NCI-H524 (cell line): ENCODE results near the gene RABL2B.
"Not testable (repeated sequence)": the region's sequence is repeated elsewhere in the genome, so short reads cannot be mapped to it uniquely, and the experiment has no call there.

Source experiments
- DNase-seq, 2 experiments: peaks; one replicate each; lab custom pipeline; 2025; lab: John Stamatoyannopoulos, UW

The RABL2B gene

DNA sequence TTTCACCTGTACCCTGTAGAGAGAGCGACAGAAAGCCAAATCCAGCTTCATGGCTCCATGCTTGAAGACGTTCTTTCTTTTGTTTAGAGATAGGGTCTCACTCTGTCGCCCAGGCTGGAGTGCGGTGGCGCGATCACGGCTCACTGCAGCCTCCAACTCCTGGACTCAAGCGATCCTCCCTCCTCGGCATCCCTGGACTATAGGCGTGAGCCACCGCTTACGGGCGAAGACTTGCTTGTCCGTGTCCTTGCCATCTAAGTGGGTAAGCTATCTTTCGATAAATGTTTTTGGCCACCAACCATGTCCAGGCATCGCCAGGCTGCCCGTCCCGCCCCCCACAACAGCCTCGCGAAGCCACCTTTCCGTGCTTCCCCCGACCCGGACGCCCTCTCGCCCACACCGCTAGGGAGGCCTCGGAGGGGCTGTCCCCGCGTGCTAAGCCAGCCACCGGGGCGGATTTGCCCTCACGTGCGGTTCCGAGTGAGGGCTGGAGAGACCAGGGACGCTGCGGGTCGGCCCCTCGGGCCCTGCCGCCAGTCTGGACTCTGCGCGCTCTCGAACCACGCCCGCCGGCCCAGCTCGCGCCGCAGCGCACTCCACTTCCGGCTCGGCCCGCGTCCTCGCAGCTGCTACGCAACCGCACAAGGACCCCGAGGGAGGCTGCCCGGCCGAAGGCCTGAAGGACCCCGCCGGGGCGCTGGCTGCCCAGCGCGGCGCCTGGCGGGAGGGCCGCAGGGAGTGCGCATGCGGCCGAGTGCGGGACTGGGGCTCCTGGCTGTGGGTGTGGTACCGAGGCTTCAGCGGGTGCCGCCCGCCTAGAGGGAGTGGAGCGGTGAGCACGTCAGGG is at the start of gene RABL2B:
TSS of gene RABL2B (minus strand) at position 604 of the 847 bp plus-strand sequence. CDS start 1,342 bp downstream, outside the sequence.
- peak; percentile 51 to 87 for DNase-seq

DNA sequence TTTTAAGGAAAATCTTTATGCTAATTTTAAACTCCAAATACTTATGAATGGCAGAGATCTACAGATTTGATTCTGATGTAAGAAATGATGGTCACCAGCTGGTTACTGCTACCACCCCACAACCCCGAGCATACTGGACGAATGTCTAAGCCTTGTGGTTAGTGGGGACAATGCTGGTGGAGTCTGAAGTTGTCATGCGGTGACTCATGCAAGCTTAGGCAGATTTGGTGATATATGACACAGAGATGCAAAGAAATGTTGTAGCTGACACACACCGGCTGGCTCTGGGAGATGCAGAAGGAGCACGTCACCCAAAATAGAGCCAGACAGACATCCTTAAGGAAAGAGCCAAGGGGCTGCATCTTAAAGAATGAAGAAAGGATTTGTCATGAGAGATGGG is 3.5 kb upstream of the RABL2B start:
- DNase-seq: not testable (repeated sequence)

DNA sequence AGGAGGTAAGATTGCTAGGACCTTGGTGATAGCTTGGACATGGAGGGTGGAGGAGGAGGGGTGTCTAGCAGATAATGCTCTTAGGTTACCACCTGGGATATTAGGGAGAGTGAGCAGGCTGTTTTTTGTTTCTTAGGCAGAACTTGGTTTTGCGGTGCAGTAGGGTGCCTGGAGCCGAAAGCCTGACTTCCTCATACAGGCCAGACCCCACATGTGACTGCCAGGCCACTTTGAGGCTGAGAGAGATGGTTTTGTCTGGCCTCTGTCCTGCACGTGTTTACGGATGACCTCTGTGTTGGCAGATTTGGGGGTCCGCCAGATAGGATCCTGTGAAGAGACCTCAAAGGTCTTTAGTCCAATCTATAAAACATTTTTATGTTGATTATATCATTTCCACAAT is 1.9 kb upstream of the RABL2B start:
- not testable (repeated sequence) for DNase-seq

GRCh38 chr22:50783880-50784276 is 442 bp upstream of the RABL2B start:
- DNase-seq: not testable (repeated sequence)

DNA sequence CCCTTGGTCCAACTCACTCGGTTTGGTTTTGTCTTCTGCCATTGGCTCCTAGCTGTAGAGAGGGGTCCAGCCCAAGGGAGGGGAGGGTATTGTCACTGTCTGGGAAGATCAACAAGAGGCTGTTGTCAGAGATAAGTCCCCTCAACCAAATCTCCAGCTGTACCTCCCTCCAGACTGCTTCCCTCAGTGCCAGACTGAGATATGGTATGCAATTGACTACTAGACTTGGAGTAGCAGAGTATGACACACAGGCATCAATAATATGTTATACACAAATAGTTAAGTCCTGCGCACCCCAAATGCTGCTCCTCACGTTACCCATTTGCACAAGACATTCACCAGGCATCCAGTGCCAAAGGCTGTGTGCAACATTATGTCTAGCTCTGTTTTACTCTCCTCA is 1.2 kb downstream of the RABL2B start:
- DNase-seq: not testable (repeated sequence)

DNA sequence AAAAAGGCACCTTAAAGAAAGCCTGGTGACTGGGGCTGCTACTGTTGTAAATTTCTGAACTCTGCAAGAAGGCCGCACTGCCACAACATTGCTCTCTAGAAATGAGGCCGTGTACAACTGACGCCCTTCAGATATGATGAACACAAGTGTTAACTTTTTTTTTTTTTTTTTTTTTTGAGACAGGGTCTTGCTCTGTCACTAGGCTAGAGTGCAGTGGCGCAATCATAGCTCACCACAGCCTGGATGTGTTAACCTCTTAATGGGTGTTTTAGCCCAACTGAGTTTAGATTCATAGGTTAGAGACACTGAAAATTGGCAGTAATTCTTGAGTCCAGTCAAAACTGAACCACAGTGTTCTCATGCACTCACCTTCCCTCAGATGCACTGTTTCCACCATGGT is 3.2 kb downstream of the RABL2B start:
- DNase-seq: not testable (repeated sequence)

GRCh38 chr22:50777631-50778030 is 5.8 kb downstream of the RABL2B start:
- DNase-seq: not testable (repeated sequence)

DNA sequence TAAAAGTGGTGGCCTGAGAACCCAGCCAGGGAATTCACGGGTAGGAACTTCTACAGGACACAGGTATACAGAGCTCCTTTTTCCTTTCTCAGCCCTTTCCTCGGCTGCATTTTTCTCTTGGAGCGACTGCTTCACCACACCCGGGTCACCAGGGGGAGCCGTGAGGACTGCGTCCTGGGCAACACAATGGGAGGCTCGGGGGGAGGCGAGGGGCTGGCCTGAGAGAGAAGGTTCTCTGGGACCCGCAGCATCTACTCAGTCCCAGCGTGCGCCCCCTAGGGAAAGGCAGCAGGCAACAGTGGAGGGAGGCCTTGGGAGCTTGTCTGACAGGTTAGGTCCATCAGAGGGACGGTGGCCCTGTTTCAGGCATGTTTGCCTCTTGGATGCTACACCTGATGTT is 8.3 kb downstream of the RABL2B start:
- peak; percentile 85 for DNase-seq

DNA sequence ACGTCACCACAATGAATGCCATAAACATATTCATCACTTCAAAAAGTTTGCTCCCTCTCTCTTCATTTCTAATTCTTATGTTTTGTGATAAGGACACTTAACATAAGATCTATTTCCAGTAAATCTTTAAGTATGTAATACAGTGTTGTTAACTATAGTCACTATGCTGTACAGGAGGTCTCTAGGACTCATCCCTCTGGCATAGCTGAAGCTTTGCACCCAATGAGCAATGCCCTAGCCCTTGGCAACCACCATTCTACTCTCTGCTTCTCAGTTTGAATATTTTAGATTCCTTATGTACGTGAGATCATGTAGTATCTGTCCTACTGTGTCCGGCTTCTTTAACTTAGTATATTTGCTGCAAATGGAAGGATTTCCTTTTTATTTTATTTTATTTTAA is 19.1 kb downstream of the RABL2B start:
- DNase-seq: not testable (repeated sequence)

GRCh38 chr22:50761829-50762228 is 21.6 kb downstream of the RABL2B start:
- not testable (repeated sequence) for DNase-seq

GRCh38 chr22:50759597-50760341 is 23.7 kb downstream of the RABL2B start:
- DNase-seq: not testable (repeated sequence)

- DNase-seq: peak in 1 of 2 experiments; percentile 43
These were observed 26.4 kb downstream of the RABL2B start for GRCh38 chr22:50756949-50757491.

GRCh38 chr22:50756406-50756805 is 27.0 kb downstream of the RABL2B start:
- DNase-seq: not testable (repeated sequence)

DNA sequence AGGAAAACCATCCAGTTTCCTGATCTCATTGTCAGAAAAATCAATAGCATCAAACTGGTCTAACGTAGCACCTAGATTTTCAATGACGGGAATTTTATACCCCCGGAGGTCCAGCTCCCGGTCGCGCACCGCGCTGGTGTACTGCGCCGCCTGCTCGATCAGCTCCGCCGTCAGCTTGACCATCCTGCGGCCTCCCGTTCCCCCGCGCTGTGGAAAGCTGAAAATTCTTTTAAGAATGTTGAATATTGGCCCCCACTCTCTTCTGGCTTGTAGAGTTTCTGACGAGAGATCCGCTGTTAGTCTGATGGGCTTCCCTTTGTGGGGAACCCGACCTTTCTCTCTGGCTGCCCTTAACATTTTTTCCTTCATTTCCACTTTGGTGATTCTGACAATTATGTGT is 28.2 kb downstream of the RABL2B start:
- DNase-seq: not testable (repeated sequence)

- not testable (repeated sequence) for DNase-seq
These were observed 33.9 kb downstream of the RABL2B start for GRCh38 chr22:50749302-50750074.

GRCh38 chr22:50748630-50749029 is 34.8 kb downstream of the RABL2B start:
- DNase-seq: not testable (repeated sequence)

GRCh38 chr22:50747521-50747920 is 35.9 kb downstream of the RABL2B start:
- DNase-seq: not testable (repeated sequence)

DNA sequence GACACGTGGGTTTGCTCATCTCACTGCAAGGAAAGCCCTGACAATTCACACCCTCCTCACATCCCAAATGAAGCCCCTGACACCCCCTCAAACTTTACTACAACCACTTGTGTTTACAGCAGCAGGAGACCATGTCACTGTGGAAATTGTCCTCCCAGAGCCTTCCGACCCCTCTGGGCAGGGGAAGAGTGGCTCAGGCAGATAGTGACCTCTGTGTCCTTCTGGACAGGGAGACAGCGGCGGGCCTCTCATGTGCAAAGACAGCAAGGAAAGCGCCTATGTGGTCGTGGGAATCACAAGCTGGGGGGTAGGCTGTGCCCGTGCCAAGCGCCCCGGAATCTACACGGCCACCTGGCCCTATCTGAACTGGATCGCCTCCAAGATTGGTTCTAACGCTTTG is 39.0 kb downstream of the RABL2B start:
- not testable (repeated sequence) for DNase-seq

DNA sequence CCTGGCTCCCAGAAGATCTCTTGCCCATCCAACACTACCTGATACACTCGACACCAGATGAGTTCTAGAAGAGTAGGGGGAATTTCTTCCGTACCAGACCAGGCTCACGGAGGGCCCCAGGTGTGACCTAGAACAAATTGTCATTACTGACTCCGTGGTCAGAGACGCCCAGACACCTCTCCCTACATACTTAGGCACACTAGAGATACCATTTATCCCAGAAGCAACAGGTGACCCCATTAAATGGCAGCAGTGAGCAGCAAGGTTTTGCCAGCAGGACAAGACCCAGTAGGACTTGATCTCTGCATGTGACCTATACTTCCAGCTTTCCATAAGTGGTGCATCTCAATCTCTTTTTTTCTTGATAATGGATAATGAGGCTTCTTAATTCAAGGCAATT is 42.7 kb downstream of the RABL2B start:
- DNase-seq: not testable (repeated sequence)

GRCh38 chr22:50739894-50740293 is 43.5 kb downstream of the RABL2B start:
- DNase-seq: peak in 1 of 2 experiments; percentile 21

DNA sequence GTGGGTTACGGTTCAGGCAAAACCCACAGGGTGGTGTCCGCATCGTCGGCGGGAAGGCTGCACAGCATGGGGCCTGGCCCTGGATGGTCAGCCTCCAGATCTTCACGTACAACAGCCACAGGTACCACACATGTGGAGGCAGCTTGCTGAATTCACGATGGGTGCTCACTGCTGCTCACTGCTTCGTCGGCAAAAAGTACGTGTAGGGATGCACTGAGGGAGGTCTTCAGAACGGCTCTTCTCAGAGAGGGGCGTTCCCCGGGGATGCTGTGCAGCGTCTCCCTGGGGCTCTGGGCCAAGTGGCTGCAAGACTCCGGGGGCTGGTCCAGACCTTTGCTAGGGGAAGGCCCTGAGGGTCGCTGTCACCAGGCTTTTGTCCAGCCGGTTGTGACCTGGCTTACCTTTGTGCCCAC is 44.2 kb downstream of the RABL2B start:
- no peak for DNase-seq
